K562 (cell line): ENCODE results near the gene MYO10. TPM values are rescaled to one million over a fixed set of nuclear protein-coding genes. Genes with fewer than 3 reads are reported as not detected.

Experiments
- ATAC-seq: fragments of 200-7000 bp; cut with Tn5 transposase; 3 replicates; pipeline ENCODE4 v1.9.1; 2020; ENCODE audit warnings: moderate library complexity
- BruUV-seq: library from RNA; stranded (reverse); fragments of 400-500 nt; replicated peaks from 2 replicates; lab custom pipeline; 2021; lab: Mats Ljungman, UMichigan
- CTCF ChIA-PET: fragments of 300-600 bp; formaldehyde crosslinking; extraction: SDS; loops from one replicate; lab custom pipeline; 2021; ENCODE audit warnings: low intra/inter-chr PET ratio; lab: Yijun Ruan, JAX
- POLR2A ChIA-PET: fragments of 300-600, 350-650 bp; sonication (Branson Sonifier 250); formaldehyde crosslinking; extraction: SDS; loops from one replicate; lab custom pipeline; 2021; ENCODE audit warnings: antibody characterized with exemption, inconsistent platforms; lab: Yijun Ruan, JAX
- DNase-seq, 4 experiments: peaks; one replicate each; pipeline versions ENCODE4 v3.0.0 to v3.0.0-alpha.2; 2011 to 2018; ENCODE audit warnings: low spot score in 3 of 4, mixed read lengths in 3 of 4; ENCODE audit errors: extremely low read depth in 1 of 4
- FAIRE-seq: peaks from 2 replicates; lab custom pipeline; 2011; peaks lifted over from hg19 to GRCh38; lab: Jason Lieb, UNC
- H2AFZ ChIP-seq: 2 replicates; pipeline ENCODE4 v1.6.0; 2011; ENCODE audit warnings: low read depth, low read length, control low read depth, inconsistent platforms
- H3K27ac ChIP-seq: fragments of 200-600 bp; 3 replicates; pipeline ENCODE4 v1.8.0; 2011; ENCODE audit warnings: low read depth, mild to moderate bottlenecking, control low read depth, inconsistent platforms, low read length, moderate library complexity, mixed read lengths; ENCODE audit errors: extremely low read depth
- H3K27me3 ChIP-seq, 2 experiments: fragments of 300-600 bp in 1 of 2; 2 replicates in 1 of 2; 3 replicates in 1 of 2; pipeline versions ENCODE4 v1.6.0 to v1.8.0; 2011; ENCODE audit warnings: inconsistent platforms in 2 of 2, low read length in 2 of 2, mild to moderate bottlenecking in 1 of 2, mixed read lengths in 1 of 2, moderate library complexity in 1 of 2; ENCODE audit not compliant: control insufficient read depth in 2 of 2, insufficient read depth in 2 of 2
- H3K36me3 ChIP-seq: fragments of 300-600 bp; 3 replicates; pipeline ENCODE4 v1.8.0; 2011; ENCODE audit warnings: mild to moderate bottlenecking, low read length, inconsistent platforms; ENCODE audit not compliant: control insufficient read depth, insufficient read depth
- H3K4me1 ChIP-seq, 2 experiments: fragments of 200-600 bp in 1 of 2; replicated peaks in 1 of 2; 2 replicates in 1 of 2; 3 replicates in 1 of 2; pipeline versions ENCODE4 v1.5.1 to v1.8.0; 2011; ENCODE audit warnings: inconsistent platforms in 2 of 2, low read length in 2 of 2, mild to moderate bottlenecking in 1 of 2, mixed read lengths in 1 of 2, moderate library complexity in 1 of 2; ENCODE audit not compliant: control insufficient read depth in 2 of 2, insufficient read depth in 2 of 2
- H3K4me2 ChIP-seq: 2 replicates; pipeline ENCODE4 v1.6.1; 2011; ENCODE audit warnings: low read length, control low read depth, inconsistent platforms, mixed read lengths; ENCODE audit not compliant: insufficient read depth
- H3K4me3 ChIP-seq: fragments of 200-600 bp; sonication (generic), shearing (Covaris generic); 2 replicates; pipeline ENCODE4 v1.5.1; 2016; ENCODE audit warnings: control low read depth, inconsistent platforms
- H3K79me2 ChIP-seq: fragments of 200-600 bp; 3 replicates; pipeline ENCODE4 v1.8.0; 2011; ENCODE audit warnings: low read length, inconsistent platforms; ENCODE audit not compliant: control insufficient read depth, insufficient read depth
- H3K9ac ChIP-seq, 2 experiments: 2 replicates each; pipeline versions ENCODE4 v1.6.0 to v1.6.1; 2011; ENCODE audit warnings: low read depth in 2 of 2, low read length in 2 of 2, control low read depth in 1 of 2, inconsistent platforms in 1 of 2, mild to moderate bottlenecking in 1 of 2, mixed read lengths in 1 of 2; ENCODE audit not compliant: insufficient read depth in 1 of 2
- H3K9me1 ChIP-seq: one replicate; pipeline ENCODE4 v1.6.0; 2011; ENCODE audit warnings: inconsistent platforms, mild to moderate bottlenecking, low read length, moderate library complexity; ENCODE audit not compliant: control insufficient read depth, insufficient read depth
- H3K9me3 ChIP-seq: replicated peaks from 2 replicates; pipeline ENCODE4 v1.5.1; 2011; ENCODE audit warnings: low read depth, low read length, inconsistent platforms; ENCODE audit not compliant: control insufficient read depth, insufficient read depth
- H4K20me1 ChIP-seq: replicated peaks from 2 replicates; pipeline ENCODE4 v1.6.1; 2011; ENCODE audit warnings: low read length, inconsistent platforms, mixed read lengths; ENCODE audit not compliant: control insufficient read depth, insufficient read depth
- KLF6 ChIP-seq: fragments of 250-450 bp; sonication (Bioruptor Pico); IDR thresholded peaks from 2 replicates; pipeline ENCODE4 v1.4.0; 2020; ENCODE audit warnings: mild to moderate bottlenecking, moderate library complexity, borderline replicate concordance
- MEF2A ChIP-seq: IDR thresholded peaks from 2 replicates; pipeline ENCODE4 v1.6.1; 2011; ENCODE audit warnings: low read depth, mild to moderate bottlenecking, low read length, moderate library complexity; ENCODE audit not compliant: control insufficient read depth
- MLLT1 ChIP-seq, 2 experiments: fragments of 450-650 bp; IDR thresholded peaks; 2 replicates each; pipeline ENCODE4 v1.6.1; 2016
- MTF1 ChIP-seq: fragments of 250-450 bp; sonication (Bioruptor Pico); IDR thresholded peaks from 2 replicates; pipeline ENCODE4 v1.9.0; 2021; ENCODE audit warnings: moderate library complexity, mild to moderate bottlenecking, inconsistent platforms, borderline replicate concordance
- MYBL2 ChIP-seq, 2 experiments: fragments of 450-650 bp in 1 of 2; sonication (generic) in 1 of 2; formaldehyde crosslinking in 1 of 2; IDR thresholded peaks; 2 replicates each; pipeline versions ENCODE4 v1.6.1 to v1.8.1; 2017 to 2022; ENCODE audit warnings: borderline replicate concordance in 1 of 2, inconsistent platforms in 1 of 2, low read depth in 1 of 2, mild to moderate bottlenecking in 1 of 2, missing genetic modification reagents in 1 of 2, moderate library complexity in 1 of 2
- YBX1 ChIP-seq: fragments of 450-650 bp; IDR thresholded peaks from 2 replicates; pipeline ENCODE4 v1.7.1; 2016; ENCODE audit warnings: mild to moderate bottlenecking
- ZNF639 ChIP-seq, 2 experiments: fragments of 200-800 bp in 1 of 2; sonication (Bioruptor generic) in 1 of 2; sonication (generic) in 1 of 2; formaldehyde crosslinking in 1 of 2; IDR thresholded peaks in 1 of 2; conservative IDR thresholded peaks in 1 of 2; 2 replicates each; pipeline versions ENCODE4 v1.5.0 to v1.6.1; 2016 to 2020; ENCODE audit warnings: missing compliant biosample characterization in 1 of 2, missing genetic modification characterization in 1 of 2, missing genetic modification reagents in 1 of 2
- WGBS: fragments of 100-300 bp; shearing (Covaris generic); methylation state at CpG from one replicate; pipeline ENCODE4 v1.1.6; 2016; ENCODE audit warnings: low coverage, mixed read lengths; ENCODE audit not compliant: insufficient coverage; ENCODE audit errors: missing lambda C conversion rate; 5-methylcytosine and 5-hydroxymethylcytosine counted together
- in situ Hi-C: fragments of 300-500 bp; cut with MboI; formaldehyde crosslinking; loops from 4 replicates; pipeline ENCODE4 v1.15.0; 2018; ENCODE audit warnings: inconsistent platforms, mixed read lengths
- intact Hi-C: fragments of 100-400 bp; cut with micrococcal nuclease; formaldehyde crosslinking; loops from 2 replicates; pipeline ENCODE4 v1.14.2; 2022
- polyA plus RNA-seq, 8 experiments: library from polyadenylated mRNA; depleted of rRNA in 4 of 8; stranded (reverse) in 5 of 8; unstranded in 3 of 8; fragments of >200 nt; fragmentation: Nextera tagmentation in 2 of 8; fragmentation: Illumina TruSeq in 1 of 8; extraction: Ambion mirVana in 2 of 8; extraction: Trizol in 1 of 8; gene quantifications; 2 replicates each; pipeline versions ENCODE4 v1.2.1 to v1.2.3, GENCODE V29; 2011 to 2014; ENCODE audit warnings: inconsistent platforms in 1 of 8, missing spikeins in 1 of 8
- total RNA-seq, 7 experiments: library from RNA; depleted of rRNA in 6 of 7; stranded (reverse); fragments of >200 nt in 6 of 7; fragmentation: Illumina TruSeq in 2 of 7; extraction: Trizol in 2 of 7; gene quantifications; 2 replicates each; pipeline versions ENCODE4 v1.2.1 to v1.2.3, GENCODE V29; 2011 to 2021; ENCODE audit warnings: low replicate concordance in 1 of 7

Gene MYO10
- total and polyA plus RNA-seq, 9 of the 15 experiments (the other 6 are each of a cell fraction or from before 2014, with no cell fraction given) = 0.04 to 0.24 TPM; not detected in 7

- Histone ChIP-seq H3K9ac (no peak overlapping the region), H3K4me1 (no peaks in the 10 kb centered on the region), H3K36me3 (no peaks in the 10 kb centered on the region), H3K9me3 (no peaks in the 10 kb centered on the region), H4K20me1 (no peaks in the 10 kb centered on the region), H3K4me2 (no peak overlapping the region), H3K27ac (no peak overlapping the region), H3K79me2 (no peaks in the 10 kb centered on the region), H3K9me1 (no peaks in the 10 kb centered on the region), H3K27me3 (peaks cover 17 to 56% of the 10 kb centered on the region in 2 experiments), H2AFZ (no peak overlapping the region), H3K4me3 (no peak overlapping the region)
- FAIRE-seq (no peak), DNase-seq (no peak), ATAC-seq (no peak)
- in situ Hi-C loops = no loop called here
- ChIA-PET POLR2A (interaction anchor here (1.1 kb wide), 1 partner anchor 44 kb away, joined by 3 read pairs; no protein-coding TSS in a partner anchor), CTCF (no interaction called here)
- intact Hi-C loops = no loop called here
- no TSS peak for BruUV-seq
- TF ChIP-seq YBX1 = no peak
- TF ChIP-seq MEF2A = no peak
- TF ChIP-seq KLF6 (CRISPR knock-in tag) = no peak
- TF ChIP-seq ZNF639 (CRISPR knock-in tag; conservative IDR thresholded peaks at IDR 0.05 in 1 of 2, IDR thresholded peaks at IDR 0.05 in 1 of 2) = no peak
- no peak for TF ChIP-seq MLLT1 (IDR thresholded peaks at IDR 0.05)
- no peak for TF ChIP-seq MYBL2 (IDR thresholded peaks at IDR 0.05; ENCODE audit: low read depth)
- TF ChIP-seq MYBL2 (CRISPR knock-in tag; IDR thresholded peaks at IDR 0.05; ENCODE audit: borderline replicate concordance) = no peak
- no peak for TF ChIP-seq MTF1 (CRISPR knock-in tag)
- 1% methylated on average over 8 of the region's 8 CpGs for WGBS
Measured at GRCh38 chr5:16674750-16675149, 261.3 kb downstream of the MYO10 start.
